A673 (cell line): ENCODE results near the gene ZNF865. TPM values are rescaled to one million over a fixed set of nuclear protein-coding genes. Genes with fewer than 3 reads are reported as not detected.

Source experiments
- BruUV-seq: library from RNA; stranded (reverse); fragments of 400-500 nt; replicated peaks from 2 replicates; lab custom pipeline; 2021; lab: Mats Ljungman, UMichigan
- CTCF ChIA-PET: fragments of 300-600 bp; sonication (Branson Sonifier 250); formaldehyde crosslinking; loops from one replicate; lab custom pipeline; 2022; ENCODE audit warnings: antibody characterized with exemption; lab: Charles Lee
- POLR2A ChIA-PET: fragments of 300-600 bp; sonication (Branson Sonifier 250); formaldehyde crosslinking; loops from one replicate; lab custom pipeline; 2022; ENCODE audit warnings: antibody characterized with exemption; ENCODE audit not compliant: low non-redundant PET; lab: Charles Lee
- DNase-seq: peaks from one replicate; pipeline ENCODE4 v3.0.0-alpha.2; 2015; ENCODE audit warnings: low spot score
- H3K27ac ChIP-seq: fragments of 200-600 bp; sonication (generic); 2 replicates; pipeline ENCODE4 v1.5.1; 2016; ENCODE audit warnings: mixed run types, low read depth, mild to moderate bottlenecking, mixed read lengths, antibody characterized with exemption, low read length; ENCODE audit not compliant: poor library complexity, severe bottlenecking
- H3K27me3 ChIP-seq: fragments of 200-600 bp; sonication (generic); replicated peaks from 2 replicates; pipeline ENCODE4 v1.6.1; 2017; ENCODE audit warnings: mixed run types, low read depth, mild to moderate bottlenecking, mixed read lengths, antibody characterized with exemption, low read length; ENCODE audit not compliant: insufficient read depth, poor library complexity
- H3K36me3 ChIP-seq: fragments of 200-600 bp; sonication (generic); 2 replicates; pipeline ENCODE4 v1.6.1; 2016; ENCODE audit warnings: mixed run types, mild to moderate bottlenecking, mixed read lengths, antibody characterized with exemption, low read length; ENCODE audit not compliant: insufficient read depth, poor library complexity, severe bottlenecking
- H3K4me1 ChIP-seq: fragments of 200-600 bp; sonication (generic); 2 replicates; pipeline ENCODE4 v1.6.1; 2017; ENCODE audit warnings: mixed run types, mild to moderate bottlenecking, mixed read lengths, antibody characterized with exemption, low read length; ENCODE audit not compliant: insufficient read depth, poor library complexity, severe bottlenecking
- H3K4me3 ChIP-seq: fragments of 200-600 bp; sonication (generic); 2 replicates; pipeline ENCODE4 v1.5.1; 2016; ENCODE audit warnings: low read depth, mixed run types, mild to moderate bottlenecking, mixed read lengths, low read length; ENCODE audit not compliant: poor library complexity, severe bottlenecking
- H3K9me3 ChIP-seq: fragments of 200-600 bp; sonication (generic); 2 replicates; pipeline ENCODE4 v1.6.1; 2016; ENCODE audit warnings: mixed run types, low read depth, mild to moderate bottlenecking, mixed read lengths, antibody characterized with exemption, low read length; ENCODE audit not compliant: poor library complexity, severe bottlenecking
- CTCF ChIP-seq: fragments of 300-800, 200-600 bp; sonication (generic); conservative IDR thresholded peaks from 2 replicates; pipeline ENCODE4 v1.5.1; 2017; ENCODE audit warnings: low read depth, mild to moderate bottlenecking, antibody characterized with exemption, low read length, moderate library complexity, mixed read lengths
- EZH2 ChIP-seq: fragments of 200-600 bp; sonication (generic); IDR thresholded peaks from 2 replicates; pipeline ENCODE4 v1.6.1; 2017; ENCODE audit warnings: borderline replicate concordance, low read depth, mild to moderate bottlenecking, mixed read lengths, antibody characterized with exemption, low read length; ENCODE audit not compliant: poor library complexity, severe bottlenecking
- intact Hi-C: fragments of 100-400 bp; cut with micrococcal nuclease; formaldehyde crosslinking; loops from one replicate; pipeline ENCODE4 v1.10.0; 2022; ENCODE audit not compliant: unreplicated experiment
- total RNA-seq: library from RNA; stranded (reverse); gene quantifications from 2 replicates; pipeline ENCODE4 v1.2.3, GENCODE V29; 2021

Gene ZNF865
- total RNA-seq, 1 experiment from 2014 or later: 16.1 TPM

- H3K4me3 ChIP-seq: peak overlapping the region; percentile 81
- BruUV-seq: no TSS peak
- intact Hi-C loops: no loop called here
- peaks cover 13% of the 10 kb centered on the region for H3K36me3 ChIP-seq
- ChIA-PET POLR2A (no interaction called here), CTCF (no interaction called here)
- no peaks in the 10 kb centered on the region for H3K9me3 ChIP-seq
- H3K27ac ChIP-seq: no peak overlapping the region
- no peak for TF ChIP-seq EZH2
- H3K27me3 ChIP-seq: no peaks in the 10 kb centered on the region
- H3K4me1 ChIP-seq: peaks cover 39% of the 10 kb centered on the region
- no peak for DNase-seq
These were observed 39.5 kb downstream of the ZNF865 start for GRCh38 chr19:55644842-55645511.

GRCh38 chr19:55645512-55645881 is 40.0 kb downstream of the ZNF865 start:
- H3K36me3 ChIP-seq: peaks cover 14% of the 10 kb centered on the region
- TF ChIP-seq EZH2: no peak
- no peak for TF ChIP-seq CTCF
- TSS peak; percentile 24 for BruUV-seq
- H3K27me3 ChIP-seq: no peaks in the 10 kb centered on the region
- no peaks in the 10 kb centered on the region for H3K9me3 ChIP-seq
- ChIA-PET POLR2A (no interaction called here), CTCF (no interaction called here)
- H3K27ac ChIP-seq: no peak overlapping the region
- H3K4me1 ChIP-seq: peaks cover 33% of the 10 kb centered on the region
- intact Hi-C loops: no loop called here
- H3K4me3 ChIP-seq: no peak overlapping the region
- no peak for DNase-seq

- intact Hi-C loops: no loop called here
- Histone ChIP-seq H3K27me3 (no peaks in the 10 kb centered on the region), H3K4me1 (peaks cover 32% of the 10 kb centered on the region), H3K9me3 (no peaks in the 10 kb centered on the region), H3K4me3 (peak overlapping the region; percentile 93), H3K27ac (peak overlapping the region; percentile 98), H3K36me3 (peaks cover 23% of the 10 kb centered on the region)
- no TSS peak for BruUV-seq
- POLR2A ChIA-PET: no interaction called here
- CTCF ChIA-PET: interaction anchor here (0.8 to 1.0 kb wide), 2 partner anchors 14 to 23 kb away, joined by 3 read pairs; partner anchors contain the start of gene ZNF784
- DNase-seq: no peak
- TF ChIP-seq EZH2 (no peak), CTCF (no peak)
These were observed 41.7 kb downstream of the ZNF865 start for GRCh38 chr19:55646889-55647731.
